Measurements from ENCODE around the gene FAM124B. TPM values are rescaled to one million over a fixed set of nuclear protein-coding genes. Genes with fewer than 3 reads are reported as not detected.
A peak's percentile ranks its signal among the peaks of the same experiment; 100 is the strongest.
"Not testable (repeated sequence)": the region's sequence is repeated elsewhere in the genome, so short reads cannot be mapped to it uniquely, and the experiment has no call there.

Gene FAM124B
- total RNA-seq, 1 donor from 2014 or later, result 0.47 TPM

DNA sequence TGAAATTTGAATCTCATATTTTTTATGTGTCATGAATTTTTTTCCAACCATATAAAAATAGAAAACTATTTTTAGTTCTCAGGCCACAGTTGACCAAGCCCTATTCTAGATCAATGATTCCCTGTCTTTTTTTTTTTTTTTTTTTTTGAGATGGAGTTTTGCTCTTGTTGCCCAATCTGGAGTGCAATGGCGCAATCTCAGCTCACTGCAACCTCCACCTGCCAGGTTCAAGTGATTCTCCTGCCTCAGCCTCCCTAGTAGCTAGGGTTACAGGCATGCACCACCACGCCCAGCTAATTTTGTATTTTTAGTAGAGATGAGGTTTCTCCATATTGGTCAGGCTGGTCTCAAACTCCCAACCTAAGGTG lies 19.6 kb downstream of the FAM124B start:
- H3K27ac Mint-ChIP-seq; intact Hi-C loops (cut with micrococcal nuclease); H3K27me3 Mint-ChIP-seq; H3K4me1 Mint-ChIP-seq; DNase-seq; H3K9me3 Mint-ChIP-seq; H3K4me3 Mint-ChIP-seq; H3K36me3 Mint-ChIP-seq (ENCODE audit: low read depth): not testable (repeated sequence)

DNA sequence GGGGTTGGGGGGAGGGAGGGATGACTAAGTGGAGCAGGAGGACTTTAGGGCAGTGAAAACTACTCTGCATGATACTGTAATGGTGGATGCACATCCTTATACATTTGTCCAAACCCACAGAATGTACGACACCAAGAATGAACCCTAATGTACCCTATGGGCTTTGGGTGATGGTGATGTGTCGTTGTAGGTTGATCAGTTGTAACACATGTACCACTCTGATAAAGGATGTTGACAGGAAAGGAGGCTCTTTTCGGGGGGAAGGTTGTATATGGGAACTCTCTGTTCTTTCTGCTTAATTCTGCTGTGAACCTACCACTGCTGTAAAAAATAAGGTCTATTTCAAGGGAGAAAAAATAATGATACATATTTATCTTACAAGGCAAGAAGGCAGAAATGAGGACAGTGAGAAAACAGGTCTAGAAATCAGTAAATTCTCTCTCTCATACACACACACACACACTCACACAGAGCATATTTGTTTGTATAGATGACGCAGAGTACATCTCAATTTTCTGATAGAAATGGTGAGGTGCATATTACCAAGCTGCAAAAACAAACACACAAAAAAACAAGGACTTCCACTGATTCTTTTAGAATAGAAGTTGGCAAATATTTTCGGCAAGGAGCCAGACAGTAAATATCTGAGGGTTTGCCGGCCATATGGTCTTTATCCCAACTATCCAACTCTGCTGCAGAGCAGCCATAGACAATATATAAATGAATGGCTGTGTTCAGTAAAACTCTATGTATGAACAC lies 20.2 kb downstream of the FAM124B start:
- intact Hi-C loops (cut with micrococcal nuclease), result no loop called here

DNA sequence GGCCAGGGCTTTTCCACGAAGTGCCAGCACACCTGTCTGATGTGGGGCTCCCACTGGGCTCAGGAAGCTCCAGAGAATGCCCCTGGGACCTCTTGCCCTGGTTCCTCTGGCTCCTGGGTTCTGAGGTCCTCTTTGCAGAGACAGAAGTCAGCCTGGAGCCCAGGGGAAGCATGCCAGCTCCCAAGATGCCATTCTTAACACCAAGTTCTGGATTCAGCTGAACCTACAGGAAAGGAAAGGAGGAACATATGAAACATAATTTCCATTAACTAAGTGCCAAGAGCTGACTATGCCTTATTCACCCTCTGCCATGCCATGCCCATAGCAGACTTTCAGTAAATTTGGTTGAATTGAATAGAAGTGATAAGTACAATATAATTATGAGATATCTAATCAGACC lies 21.9 kb downstream of the FAM124B start:
- H3K4me3 Mint-ChIP-seq, result no peak overlapping the region
- H3K4me1 Mint-ChIP-seq, result peaks cover 3% of the 10 kb centered on the region
- no peaks in the 10 kb centered on the region for H3K9me3 Mint-ChIP-seq
- H3K27me3 Mint-ChIP-seq, result no peaks in the 10 kb centered on the region
- H3K36me3 Mint-ChIP-seq (ENCODE audit: low read depth), result no peaks in the 10 kb centered on the region
- H3K27ac Mint-ChIP-seq, result no peak overlapping the region
- DNase-seq, result no peak
- intact Hi-C loops (cut with micrococcal nuclease), result no loop called here

More for the DNA sequence above, 20.2 kb downstream of the FAM124B start:
- H3K27ac Mint-ChIP-seq, result no peak overlapping the region
- DNase-seq, result no peak
- no peaks in the 10 kb centered on the region for H3K36me3 Mint-ChIP-seq (ENCODE audit: low read depth)
- H3K4me3 Mint-ChIP-seq, result no peak overlapping the region
- H3K4me1 Mint-ChIP-seq, result peaks cover 3% of the 10 kb centered on the region
- no peaks in the 10 kb centered on the region for H3K9me3 Mint-ChIP-seq
- H3K27me3 Mint-ChIP-seq, result no peaks in the 10 kb centered on the region

DNA sequence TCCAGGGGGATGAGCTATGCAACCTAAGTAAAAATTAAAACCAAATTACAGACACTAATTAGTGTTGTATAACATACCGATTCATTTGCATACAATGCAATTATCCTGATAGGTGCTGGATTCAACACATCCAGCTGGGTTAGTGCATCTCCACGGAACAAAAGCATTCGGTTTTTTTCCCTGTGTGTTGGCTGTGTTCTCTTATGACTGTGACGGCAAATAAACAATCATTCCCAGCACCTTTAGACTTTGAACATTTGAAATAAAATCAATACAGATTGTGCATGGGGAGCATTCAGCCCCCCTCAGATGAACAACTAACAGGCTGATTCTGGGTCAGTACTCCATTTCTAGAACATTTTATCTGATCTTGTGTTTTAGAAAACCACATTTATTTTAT lies 22.7 kb downstream of the FAM124B start:
- no peaks in the 10 kb centered on the region for H3K9me3 Mint-ChIP-seq
- peaks cover 3% of the 10 kb centered on the region for H3K4me1 Mint-ChIP-seq
- H3K36me3 Mint-ChIP-seq (ENCODE audit: low read depth), result no peaks in the 10 kb centered on the region
- no peak overlapping the region for H3K27ac Mint-ChIP-seq
- H3K4me3 Mint-ChIP-seq, result no peak overlapping the region
- H3K27me3 Mint-ChIP-seq, result no peaks in the 10 kb centered on the region
- no peak for DNase-seq
- intact Hi-C loops (cut with micrococcal nuclease), result no loop called here

DNA sequence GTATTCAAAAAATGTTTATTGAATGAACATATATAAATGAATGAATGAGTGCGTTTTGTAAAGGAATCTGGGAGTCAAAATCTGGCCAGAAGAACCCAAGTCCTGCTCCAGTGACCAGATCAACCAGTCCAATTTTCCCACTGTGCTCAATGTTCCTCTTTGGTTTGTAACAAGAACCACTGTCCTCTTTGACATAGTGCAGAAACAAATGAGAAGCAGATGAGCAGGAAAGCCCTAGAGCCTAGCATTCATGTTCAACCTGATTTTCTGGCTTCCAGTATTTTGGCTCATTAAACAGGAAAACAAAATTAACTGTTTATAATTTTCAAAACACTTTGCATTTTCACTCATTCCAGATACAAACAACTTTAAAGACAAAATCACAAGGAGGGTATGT lies 23.2 kb downstream of the FAM124B start:
- H3K4me1 Mint-ChIP-seq, result peaks cover 3% of the 10 kb centered on the region
- no peak overlapping the region for H3K27ac Mint-ChIP-seq
- intact Hi-C loops (cut with micrococcal nuclease), result no loop called here
- no peak for DNase-seq
- peaks cover 2% of the 10 kb centered on the region for H3K27me3 Mint-ChIP-seq
- no peaks in the 10 kb centered on the region for H3K9me3 Mint-ChIP-seq
- H3K4me3 Mint-ChIP-seq, result no peak overlapping the region
- H3K36me3 Mint-ChIP-seq (ENCODE audit: low read depth), result no peaks in the 10 kb centered on the region

GRCh38 chr2:224377751-224378700 lies 23.9 kb downstream of the FAM124B start:
- H3K4me1 Mint-ChIP-seq, result peaks cover 3% of the 10 kb centered on the region
- no peaks in the 10 kb centered on the region for H3K36me3 Mint-ChIP-seq (ENCODE audit: low read depth)
- no peaks in the 10 kb centered on the region for H3K9me3 Mint-ChIP-seq
- intact Hi-C loops (cut with micrococcal nuclease), result no loop called here
- peaks cover 2% of the 10 kb centered on the region for H3K27me3 Mint-ChIP-seq
- no peak for DNase-seq
- H3K27ac Mint-ChIP-seq, result no peak overlapping the region
- H3K4me3 Mint-ChIP-seq, result no peak overlapping the region

GRCh38 chr2:224372641-224373040 lies 29.3 kb downstream of the FAM124B start:
- Mint-ChIP-seq H3K9me3 (no peaks in the 10 kb centered on the region), H3K4me1 (peaks cover 3% of the 10 kb centered on the region), H3K4me3 (no peak overlapping the region), H3K27ac (no peak overlapping the region), H3K27me3 (peaks cover 13% of the 10 kb centered on the region), H3K36me3 (ENCODE audit: low read depth) (no peaks in the 10 kb centered on the region)
- intact Hi-C loops (cut with micrococcal nuclease), result no loop called here
- DNase-seq, result no peak

GRCh38 chr2:224369028-224369632 lies 32.8 kb downstream of the FAM124B start:
- Mint-ChIP-seq H3K27ac (no peak overlapping the region), H3K4me3 (no peak overlapping the region), H3K27me3 (peaks cover 13% of the 10 kb centered on the region), H3K4me1 (no peaks in the 10 kb centered on the region), H3K36me3 (ENCODE audit: low read depth) (no peaks in the 10 kb centered on the region), H3K9me3 (no peaks in the 10 kb centered on the region)
- DNase-seq, result peak; percentile 72
- intact Hi-C loops (cut with micrococcal nuclease), result loop anchor here (2.0 to 5.0 kb wide), 2 partner anchors 377 to 398 kb away; no protein-coding TSS in a partner anchor

- no peak for DNase-seq
Measured at GRCh38 chr2:224366267-224366844, 35.6 kb downstream of the FAM124B start.

DNA sequence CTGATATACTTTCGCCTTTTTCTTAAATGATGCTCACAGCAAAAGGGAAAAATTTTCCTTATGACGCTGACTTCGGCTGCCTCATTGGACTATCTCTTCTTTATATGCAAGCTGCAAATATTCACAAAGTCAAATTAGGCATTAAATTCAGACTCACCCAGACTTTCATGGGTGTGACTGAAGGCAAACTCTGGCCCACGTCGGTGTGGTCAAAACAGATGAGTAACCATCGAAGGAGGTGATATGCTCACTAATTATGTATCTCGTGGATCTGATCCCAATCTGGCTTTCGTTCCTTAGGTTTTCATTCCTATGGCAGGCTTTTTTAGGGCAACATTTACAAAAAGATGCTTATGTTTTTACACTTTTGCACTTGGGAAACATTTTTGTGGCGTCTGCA lies 36.6 kb downstream of the FAM124B start:
- no peak overlapping the region for H3K27ac Mint-ChIP-seq
- no peak for DNase-seq
- no peak overlapping the region for H3K4me3 Mint-ChIP-seq
- H3K27me3 Mint-ChIP-seq, result peaks cover 1% of the 10 kb centered on the region
- intact Hi-C loops (cut with micrococcal nuclease), result loop anchor here (5.0 kb wide), 1 partner anchor 373 kb away; no protein-coding TSS in a partner anchor
- H3K4me1 Mint-ChIP-seq, result no peaks in the 10 kb centered on the region
- no peaks in the 10 kb centered on the region for H3K9me3 Mint-ChIP-seq
- no peaks in the 10 kb centered on the region for H3K36me3 Mint-ChIP-seq (ENCODE audit: low read depth)

More at GRCh38 chr2:224366267-224366844, 35.6 kb downstream of the FAM124B start:
- H3K36me3 Mint-ChIP-seq (ENCODE audit: low read depth), result no peaks in the 10 kb centered on the region
- intact Hi-C loops (cut with micrococcal nuclease), result loop anchor here (5.0 kb wide), 1 partner anchor 374 kb away; no protein-coding TSS in a partner anchor
- no peaks in the 10 kb centered on the region for H3K4me1 Mint-ChIP-seq
- no peaks in the 10 kb centered on the region for H3K9me3 Mint-ChIP-seq
- no peak overlapping the region for H3K27ac Mint-ChIP-seq
- no peak overlapping the region for H3K4me3 Mint-ChIP-seq
- H3K27me3 Mint-ChIP-seq, result peaks cover 6% of the 10 kb centered on the region

- no peaks in the 10 kb centered on the region for H3K36me3 Mint-ChIP-seq (ENCODE audit: low read depth)
- H3K27me3 Mint-ChIP-seq, result peaks cover 1% of the 10 kb centered on the region
- intact Hi-C loops (cut with micrococcal nuclease), result no loop called here
- H3K4me1 Mint-ChIP-seq, result no peaks in the 10 kb centered on the region
- H3K9me3 Mint-ChIP-seq, result no peaks in the 10 kb centered on the region
- no peak for DNase-seq
- H3K27ac Mint-ChIP-seq, result no peak overlapping the region
- H3K4me3 Mint-ChIP-seq, result no peak overlapping the region
Measured at GRCh38 chr2:224363281-224363680, 38.6 kb downstream of the FAM124B start.

DNA sequence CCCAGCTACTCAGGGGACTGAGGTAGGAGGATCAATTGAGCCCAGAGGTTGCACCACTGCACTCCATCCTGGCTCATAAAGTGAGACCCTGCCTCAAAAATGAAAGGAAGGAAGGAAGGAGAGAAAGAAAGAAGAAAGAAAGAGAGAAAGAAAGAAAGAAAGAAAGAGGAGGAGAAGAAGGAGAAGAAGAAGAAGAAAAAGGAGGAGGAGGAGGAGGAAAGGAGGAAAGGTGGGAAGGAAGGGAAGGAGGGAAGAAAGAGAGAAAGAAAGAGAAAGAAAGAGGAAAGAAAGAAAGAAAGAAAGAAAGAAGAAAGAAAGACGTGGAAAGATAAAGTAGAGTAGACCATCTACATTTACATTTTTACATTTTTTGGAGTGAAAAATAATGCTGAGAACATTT lies 39.8 kb downstream of the FAM124B start:
- intact Hi-C loops (cut with micrococcal nuclease), result no loop called here
- no peak overlapping the region for H3K4me3 Mint-ChIP-seq
- no peaks in the 10 kb centered on the region for H3K36me3 Mint-ChIP-seq (ENCODE audit: low read depth)
- peaks cover 1% of the 10 kb centered on the region for H3K27me3 Mint-ChIP-seq
- no peak overlapping the region for H3K27ac Mint-ChIP-seq
- H3K4me1 Mint-ChIP-seq, result no peaks in the 10 kb centered on the region
- no peaks in the 10 kb centered on the region for H3K9me3 Mint-ChIP-seq
- DNase-seq, result no peak

DNA sequence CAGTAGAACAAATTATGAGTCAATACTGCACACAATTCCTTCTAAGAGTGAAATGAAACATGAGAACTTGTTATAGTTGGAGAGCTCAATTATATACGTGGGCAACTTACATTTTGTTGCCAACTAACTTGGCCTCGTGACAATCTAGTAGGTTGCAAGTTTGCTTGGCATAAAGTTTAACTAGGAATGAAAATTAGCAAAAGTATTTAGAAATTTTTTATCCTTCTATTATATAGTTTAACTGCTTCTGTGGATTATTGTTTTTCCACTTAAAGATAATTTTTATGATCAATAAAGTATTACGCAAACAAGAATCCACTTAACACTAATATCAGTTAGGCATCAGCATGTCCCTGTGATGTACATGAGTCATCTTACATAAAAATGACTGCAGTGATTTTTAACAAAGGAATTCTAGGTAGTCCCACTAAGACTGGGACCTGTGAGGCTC lies 41.1 kb downstream of the FAM124B start:
- Mint-ChIP-seq H3K9me3 (no peaks in the 10 kb centered on the region), H3K4me3 (no peak overlapping the region), H3K36me3 (ENCODE audit: low read depth) (no peaks in the 10 kb centered on the region), H3K4me1 (no peaks in the 10 kb centered on the region), H3K27ac (no peak overlapping the region), H3K27me3 (peaks cover 1% of the 10 kb centered on the region)
- DNase-seq, result no peak
- intact Hi-C loops (cut with micrococcal nuclease), result no loop called here

All from activated CD4-positive, alpha-beta T cell treated with anti-CD3 and anti-CD28 coated beads, Interleukin-2, amount 10 ng/mL, durations not matched to agents 24 days and 14 days (primary cell).